DOHH2 (cell line): ENCODE results near the gene SPTBN4.
"Not testable (repeated sequence)": the region's sequence is repeated elsewhere in the genome, so short reads cannot be mapped to it uniquely, and the experiment has no call there.

Experiments used
- H3F3A ChIP-seq: fragments of 200-600 bp; sonication (generic), shearing (Covaris generic); 2 replicates; pipeline ENCODE4 v1.6.0; 2016; ENCODE audit warnings: antibody characterized with exemption, mild to moderate bottlenecking; ENCODE audit not compliant: control insufficient read depth, insufficient read depth
- H3K27ac ChIP-seq: fragments of 200-600 bp; sonication (generic); 2 replicates; pipeline ENCODE4 v1.5.1; 2014; ENCODE audit warnings: low read depth, mild to moderate bottlenecking, low read length, moderate library complexity
- H3K27me3 ChIP-seq: fragments of 200-600 bp; sonication (generic); 2 replicates; pipeline ENCODE4 v1.6.1; 2014; ENCODE audit warnings: mild to moderate bottlenecking, low read length, mixed read lengths; ENCODE audit not compliant: control insufficient read depth
- H3K36me3 ChIP-seq: fragments of 200-600 bp; sonication (generic); 2 replicates; pipeline ENCODE4 v1.6.1; 2014; ENCODE audit warnings: mild to moderate bottlenecking, low read length, moderate library complexity, mixed read lengths; ENCODE audit not compliant: control insufficient read depth
- H3K4me1 ChIP-seq: fragments of 200-600 bp; sonication (generic); 2 replicates; pipeline ENCODE4 v1.6.1; 2014; ENCODE audit warnings: mild to moderate bottlenecking, low read length, mixed read lengths; ENCODE audit not compliant: control insufficient read depth
- H3K4me2 ChIP-seq: fragments of 200-600 bp; sonication (generic); 2 replicates; pipeline ENCODE4 v1.6.0; 2014; ENCODE audit warnings: mild to moderate bottlenecking, low read length, moderate library complexity
- H3K4me3 ChIP-seq: fragments of 200-600 bp; sonication (generic); 2 replicates; pipeline ENCODE4 v1.5.1; 2014; ENCODE audit warnings: mild to moderate bottlenecking, low read length, mixed read lengths
- H3K79me2 ChIP-seq: fragments of 200-600 bp; sonication (generic); 2 replicates; pipeline ENCODE4 v1.6.1; 2014; ENCODE audit warnings: mild to moderate bottlenecking, low read length, mixed read lengths; ENCODE audit not compliant: control insufficient read depth
- H3K9me2 ChIP-seq: fragments of 200-600 bp; sonication (generic); replicated peaks from 2 replicates; pipeline ENCODE4 v1.6.1; 2014; ENCODE audit warnings: mild to moderate bottlenecking, low read length, mixed read lengths; ENCODE audit not compliant: control insufficient read depth
- H3K9me3 ChIP-seq: fragments of 200-600 bp; sonication (generic); 2 replicates; pipeline ENCODE4 v1.6.1; 2014; ENCODE audit warnings: antibody characterized with exemption, low read length, mixed read lengths; ENCODE audit not compliant: control insufficient read depth, insufficient read depth
- H4K20me1 ChIP-seq: fragments of 200-600 bp; sonication (generic); 2 replicates; pipeline ENCODE4 v1.6.0; 2014; ENCODE audit warnings: low read depth, mild to moderate bottlenecking, antibody characterized with exemption, low read length, moderate library complexity; ENCODE audit not compliant: control insufficient read depth, insufficient read depth
- CTCF ChIP-seq: fragments of 200-600 bp; sonication (generic); IDR thresholded peaks from one replicate; pipeline ENCODE4 v1.5.1; 2014; ENCODE audit warnings: antibody characterized with exemption, mild to moderate bottlenecking, low read depth, low read length; ENCODE audit not compliant: poor library complexity, severe bottlenecking
- EZH2phosphoT487 ChIP-seq: fragments of 200-600 bp; sonication (generic); IDR thresholded peaks from 2 replicates; pipeline ENCODE4 v1.6.1; 2017; ENCODE audit warnings: borderline replicate concordance, mild to moderate bottlenecking, antibody characterized with exemption, low read length, moderate library complexity, mixed read lengths

Gene SPTBN4

GRCh38 chr19:40497214-40497613, 30.4 kb downstream of the SPTBN4 start:
- no peak overlapping the region for H3K27ac ChIP-seq
- H3K27me3 ChIP-seq = peaks cover 5% of the 10 kb centered on the region; the same call in 1 of the 2 replicates
- H3K9me2 ChIP-seq = no peaks in the 10 kb centered on the region
- H3K9me3 ChIP-seq = no peaks in the 10 kb centered on the region
- H4K20me1 ChIP-seq = no peaks in the 10 kb centered on the region
- H3K79me2 ChIP-seq = no peaks in the 10 kb centered on the region
- TF ChIP-seq EZH2phosphoT487 = no peak
- TF ChIP-seq CTCF = no peak
- no peak overlapping the region for H3K4me2 ChIP-seq
- H3K4me1 ChIP-seq = no peaks in the 10 kb centered on the region
- no peak overlapping the region for H3K4me3 ChIP-seq
- no peaks in the 10 kb centered on the region for H3F3A ChIP-seq
- no peaks in the 10 kb centered on the region for H3K36me3 ChIP-seq

GRCh38 chr19:40499320-40499719, 32.5 kb downstream of the SPTBN4 start:
- Histone ChIP-seq H3K36me3 (no peaks in the 10 kb centered on the region), H3K4me2 (no peak overlapping the region), H3K79me2 (no peaks in the 10 kb centered on the region), H3F3A (no peaks in the 10 kb centered on the region), H4K20me1 (no peaks in the 10 kb centered on the region), H3K9me2 (no peaks in the 10 kb centered on the region), H3K27me3 (0 out of 2 replicates have a peak, but pooled peaks cover 2% of the 10 kb centered on the region), H3K4me1 (no peaks in the 10 kb centered on the region), H3K4me3 (no peak overlapping the region), H3K9me3 (no peaks in the 10 kb centered on the region), H3K27ac (no peak overlapping the region)
- TF ChIP-seq CTCF (no peak), EZH2phosphoT487 (no peak)

- H3K79me2 ChIP-seq, H4K20me1 ChIP-seq, H3K4me3 ChIP-seq, H3K4me2 ChIP-seq, H3K9me3 ChIP-seq, H3F3A ChIP-seq, H3K36me3 ChIP-seq, H3K4me1 ChIP-seq, H3K9me2 ChIP-seq, H3K27ac ChIP-seq, H3K27me3 ChIP-seq: not testable (repeated sequence)
Measured at GRCh38 chr19:40500678-40501530, 34.1 kb downstream of the SPTBN4 start.

GRCh38 chr19:40501599-40501998, 34.8 kb downstream of the SPTBN4 start:
- H3K27me3 ChIP-seq = no peaks in the 10 kb centered on the region
- no peaks in the 10 kb centered on the region for H3K79me2 ChIP-seq
- H3K4me1 ChIP-seq = no peaks in the 10 kb centered on the region
- H3F3A ChIP-seq = no peaks in the 10 kb centered on the region
- no peak overlapping the region for H3K27ac ChIP-seq
- no peaks in the 10 kb centered on the region for H3K9me3 ChIP-seq
- no peaks in the 10 kb centered on the region for H3K9me2 ChIP-seq
- H3K36me3 ChIP-seq = no peaks in the 10 kb centered on the region
- H3K4me3 ChIP-seq = no peak overlapping the region
- TF ChIP-seq EZH2phosphoT487 (no peak), CTCF (no peak)
- H3K4me2 ChIP-seq = no peak overlapping the region
- no peaks in the 10 kb centered on the region for H4K20me1 ChIP-seq
